ENCODE data around the gene CLSTN2.

Gene CLSTN2

DNA sequence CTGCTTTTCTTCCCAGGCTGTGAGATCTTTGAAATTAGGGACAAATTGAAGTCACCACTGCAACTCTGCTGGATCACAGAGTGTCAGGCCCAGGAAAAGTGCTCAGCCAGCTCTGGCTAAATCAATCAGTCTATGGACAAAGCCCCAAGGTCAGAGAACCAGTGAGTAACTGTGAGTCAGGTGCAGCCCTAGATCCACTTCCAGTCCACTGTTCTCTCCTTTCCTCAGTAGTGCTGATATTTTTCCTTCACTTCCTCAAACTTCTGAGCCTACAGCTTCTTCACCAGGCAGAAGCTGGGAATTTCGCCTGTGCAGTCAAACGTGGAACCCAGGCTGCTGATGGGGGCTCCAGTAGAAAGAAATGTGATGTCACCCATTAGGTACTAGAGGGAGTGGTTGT is 667.8 kb downstream of the CLSTN2 start:
- FAIRE-seq (no peak), DNase-seq (ENCODE audit: insufficient read length, low spot score) (no peak)
- no peak for TF ChIP-seq POLR2A (IDR thresholded peaks at IDR 0.05; ENCODE audit: low read depth, low read length)

DNA sequence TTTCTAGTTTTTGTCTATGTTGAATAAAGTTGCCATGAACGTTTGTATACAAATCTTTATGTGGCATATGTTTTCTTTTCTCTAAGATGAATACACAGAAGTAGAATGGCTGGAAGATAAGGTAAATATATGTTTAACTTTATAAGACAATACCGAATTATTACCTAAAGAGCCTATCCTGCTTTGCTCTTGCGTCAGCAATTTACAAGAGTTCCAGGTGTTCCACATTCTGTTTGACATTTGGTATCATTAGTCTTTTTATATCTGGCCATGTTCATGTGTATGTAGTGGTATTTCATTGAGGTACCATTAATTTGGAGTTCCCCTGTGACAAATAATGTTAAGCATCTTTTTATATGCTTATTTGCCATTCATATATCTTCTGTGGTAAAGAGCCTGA is 668.8 kb downstream of the CLSTN2 start:
- DNase-seq (ENCODE audit: insufficient read length, low spot score) (no peak), FAIRE-seq (no peak)
- TF ChIP-seq POLR2A (IDR thresholded peaks at IDR 0.05; ENCODE audit: low read depth, low read length) = no peak

DNA sequence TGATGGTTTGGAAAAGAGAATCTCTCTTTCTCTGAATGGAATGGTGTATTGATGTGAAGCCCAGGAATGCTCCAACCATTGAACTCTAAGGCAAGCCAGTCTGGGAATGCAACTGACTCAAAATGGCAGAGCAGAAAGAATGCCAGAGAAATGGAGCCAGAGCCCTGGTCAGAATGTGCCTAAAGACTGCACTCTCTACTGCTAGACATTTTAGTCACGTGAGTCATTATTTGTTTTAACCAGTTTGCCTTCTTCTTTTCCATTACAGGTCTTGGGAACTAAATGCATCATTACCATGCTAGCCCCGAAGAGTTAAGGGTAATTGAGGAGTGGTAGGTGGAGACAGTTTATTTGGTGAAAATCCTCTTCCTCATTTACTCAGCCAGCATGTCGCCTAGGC is 675.6 kb downstream of the CLSTN2 start:
- FAIRE-seq (no peak), DNase-seq (ENCODE audit: insufficient read length, low spot score) (no peak)
- TF ChIP-seq POLR2A (IDR thresholded peaks at IDR 0.05; ENCODE audit: low read depth, low read length) = no peak

DNA sequence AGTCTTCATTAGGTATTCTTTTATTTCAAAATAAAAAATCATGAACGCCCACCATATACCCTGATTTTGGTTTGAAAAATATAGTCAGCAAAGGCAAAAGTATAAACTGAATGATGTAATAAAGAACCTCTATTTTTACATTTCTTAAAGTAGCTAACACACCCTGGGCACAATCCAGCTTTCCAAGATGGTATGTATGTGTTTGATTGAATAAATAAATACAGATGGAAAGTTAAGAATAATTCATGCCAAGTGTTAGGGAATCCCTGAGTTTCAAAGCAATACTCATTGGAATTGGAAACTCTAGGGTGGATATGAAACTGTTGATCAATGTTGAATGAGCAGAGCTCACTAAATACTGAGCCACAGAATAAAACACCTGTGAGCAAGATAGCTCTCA is 679.0 kb downstream of the CLSTN2 start:
- FAIRE-seq (no peak), DNase-seq (ENCODE audit: insufficient read length, low spot score) (no peak)
- no peak for TF ChIP-seq POLR2A (IDR thresholded peaks at IDR 0.05; ENCODE audit: low read depth, low read length)

DNA sequence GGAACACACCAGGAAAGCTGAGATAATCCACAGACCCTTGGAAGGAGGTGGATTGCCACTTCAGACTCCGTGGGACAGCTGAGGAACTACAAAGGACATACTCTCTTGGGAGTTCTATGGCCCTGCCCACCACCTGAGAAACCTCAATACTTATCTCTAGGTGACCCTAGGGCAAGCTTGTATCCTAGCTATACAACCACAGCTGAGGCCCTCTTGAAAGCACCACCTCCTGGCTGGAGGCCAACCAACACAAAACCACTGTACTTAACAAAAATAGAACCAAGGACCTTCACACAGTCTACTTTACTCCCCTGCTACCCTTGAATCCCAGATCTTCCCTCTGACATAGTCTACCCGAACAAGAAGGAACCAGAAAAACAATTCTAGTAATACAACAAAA is 682.1 kb downstream of the CLSTN2 start:
- no peak for TF ChIP-seq POLR2A (IDR thresholded peaks at IDR 0.05; ENCODE audit: low read depth, low read length)
- DNase-seq (ENCODE audit: insufficient read length, low spot score) (no peak), FAIRE-seq (no peak)

DNA sequence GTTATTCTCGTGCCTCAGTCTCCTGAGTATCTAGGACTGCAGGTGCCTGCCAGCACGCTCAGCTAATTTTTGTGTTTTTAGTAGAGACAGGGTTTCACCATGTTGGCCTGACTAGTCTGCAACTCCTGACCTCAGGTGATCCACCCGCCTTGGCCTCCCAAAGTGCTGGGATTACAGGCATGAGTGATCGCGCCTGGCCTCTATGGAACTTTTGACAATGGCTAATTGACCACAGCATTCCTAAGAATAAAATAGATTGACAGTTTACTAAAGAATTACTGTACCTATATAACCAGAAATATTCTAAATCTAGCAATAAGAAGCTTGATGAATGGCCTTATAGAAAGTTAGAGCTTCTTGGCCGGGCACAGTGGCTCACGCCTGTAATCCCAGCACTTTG is 691.9 kb downstream of the CLSTN2 start:
- no peak for TF ChIP-seq POLR2A (IDR thresholded peaks at IDR 0.05; ENCODE audit: low read depth, low read length)
- DNase-seq (ENCODE audit: insufficient read length, low spot score) = no peak
- no peak for FAIRE-seq

Data from H54 (cell line).